HFF-Myc (cell line): ENCODE data around the gene RWDD1.
A peak's percentile ranks its signal among the peaks of the same experiment; 100 is the strongest.

ENCODE experiments used
- DNase-seq: peaks from one replicate; pipeline ENCODE4 v3.0.0-alpha.2; 2011; ENCODE audit warnings: low read depth; ENCODE audit errors: extremely low read depth
- H3K4me3 ChIP-seq: replicated peaks from 2 replicates; pipeline ENCODE4 v1.5.1; 2011; ENCODE audit warnings: low read depth, mild to moderate bottlenecking, control low read depth, low read length
- CTCF ChIP-seq: IDR thresholded peaks from 2 replicates; pipeline ENCODE4 v1.5.1; 2012; ENCODE audit warnings: mild to moderate bottlenecking, low read depth, low read length, control low read depth; ENCODE audit errors: missing control alignments

The RWDD1 gene

GRCh38 chr6:116557893-116558292, 13.4 kb upstream of the RWDD1 start:
- no peak for TF ChIP-seq CTCF
- H3K4me3 ChIP-seq: no peak overlapping the region
- DNase-seq: peak; percentile 97

GRCh38 chr6:116560130-116560529, 11.2 kb upstream of the RWDD1 start:
- TF ChIP-seq CTCF: no peak
- H3K4me3 ChIP-seq: no peak overlapping the region
- no peak for DNase-seq

- peak; percentile 88 for TF ChIP-seq CTCF
- DNase-seq: peak; percentile 78
- H3K4me3 ChIP-seq: no peak overlapping the region
Measured at GRCh38 chr6:116561377-116562018, 9.8 kb upstream of the RWDD1 start.

GRCh38 chr6:116562019-116562403, 9.3 kb upstream of the RWDD1 start:
- no peak for TF ChIP-seq CTCF
- no peak for DNase-seq
- no peak overlapping the region for H3K4me3 ChIP-seq

GRCh38 chr6:116562614-116563013, 8.7 kb upstream of the RWDD1 start:
- no peak for TF ChIP-seq CTCF
- DNase-seq: no peak
- no peak overlapping the region for H3K4me3 ChIP-seq

GRCh38 chr6:116563830-116564229, 7.5 kb upstream of the RWDD1 start:
- no peak for DNase-seq
- TF ChIP-seq CTCF: no peak
- H3K4me3 ChIP-seq: no peak overlapping the region

GRCh38 chr6:116564311-116564710, 7.0 kb upstream of the RWDD1 start:
- H3K4me3 ChIP-seq: no peak overlapping the region
- no peak for DNase-seq
- no peak for TF ChIP-seq CTCF
